WTC11 (cell line): Measurements from ENCODE around the gene SYPL1. TPM values are rescaled to one million over a fixed set of nuclear protein-coding genes. Genes with fewer than 3 reads are reported as not detected.

Experiments used
- ATAC-seq: fragments of 200-7000 bp; cut with Tn5 transposase; 2 replicates; pipeline ENCODE4 v1.10.0; 2021; ENCODE audit warnings: mild to moderate bottlenecking, moderate library complexity
- CTCF ChIA-PET: fragments of 300-600 bp; sonication (Branson Sonifier 250); formaldehyde crosslinking; loops from one replicate; lab custom pipeline; 2021; ENCODE audit warnings: antibody characterized with exemption; lab: Charles Lee
- POLR2A ChIA-PET: fragments of 350-600 bp; sonication (Branson Sonifier 250); formaldehyde crosslinking; loops from one replicate; lab custom pipeline; 2021; ENCODE audit warnings: antibody characterized with exemption; lab: Charles Lee
- DNase-seq: peaks from one replicate; pipeline ENCODE4 v3.0.0; 2021; ENCODE audit warnings: low spot score
- H3K27ac Mint-ChIP-seq: 2 replicates; pipeline ENCODE4 v1.8.0; 2021; ENCODE audit warnings: mixed read lengths
- H3K27me3 Mint-ChIP-seq: 2 replicates; pipeline ENCODE4 v1.8.0; 2021; ENCODE audit warnings: low read depth, mild to moderate bottlenecking, moderate library complexity, mixed read lengths
- H3K36me3 Mint-ChIP-seq: 2 replicates; pipeline ENCODE4 v1.8.0; 2021; ENCODE audit warnings: mixed read lengths
- H3K4me1 Mint-ChIP-seq: 2 replicates; pipeline ENCODE4 v1.8.0; 2022; ENCODE audit warnings: mixed read lengths
- H3K4me3 Mint-ChIP-seq: 2 replicates; pipeline ENCODE4 v1.8.0; 2021; ENCODE audit warnings: mild to moderate bottlenecking, moderate library complexity, mixed read lengths
- H3K9me3 Mint-ChIP-seq: 2 replicates; pipeline ENCODE4 v1.8.0; 2021; ENCODE audit warnings: mixed read lengths
- ATF1 ChIP-seq: sonication (generic); formaldehyde crosslinking; IDR thresholded peaks from 2 replicates; pipeline ENCODE4 v1.8.1; 2023; ENCODE audit warnings: mild to moderate bottlenecking, moderate library complexity, missing genetic modification reagents
- ATF3 ChIP-seq: sonication (generic); formaldehyde crosslinking; conservative IDR thresholded peaks from 2 replicates; pipeline ENCODE4 v1.8.1; 2022; ENCODE audit warnings: mild to moderate bottlenecking, missing genetic modification reagents
- CDX4 ChIP-seq: fragments of 250-450 bp; sonication (Bioruptor Pico); IDR thresholded peaks from 2 replicates; pipeline ENCODE4 v1.9.0; 2021; ENCODE audit warnings: moderate library complexity, mild to moderate bottlenecking, inconsistent platforms, borderline replicate concordance
- ELF4 ChIP-seq: sonication (generic); formaldehyde crosslinking; IDR thresholded peaks from 2 replicates; pipeline ENCODE4 v1.8.1; 2022; ENCODE audit warnings: low read depth, mild to moderate bottlenecking, moderate library complexity, missing genetic modification reagents
- ESRRA ChIP-seq: sonication (generic); formaldehyde crosslinking; IDR thresholded peaks from 2 replicates; pipeline ENCODE4 v1.8.1; 2022; ENCODE audit warnings: mild to moderate bottlenecking, missing genetic modification reagents, borderline replicate concordance
- FOXJ3 ChIP-seq: sonication (generic); formaldehyde crosslinking; IDR thresholded peaks from 2 replicates; pipeline ENCODE4 v1.9.0; 2021; ENCODE audit warnings: missing genetic modification reagents, mild to moderate bottlenecking, borderline replicate concordance
- GABPB1 ChIP-seq: sonication (generic); formaldehyde crosslinking; IDR thresholded peaks from 2 replicates; pipeline ENCODE4 v1.8.1; 2023; ENCODE audit warnings: mild to moderate bottlenecking, missing genetic modification reagents
- IRF2 ChIP-seq: sonication (generic); formaldehyde crosslinking; IDR thresholded peaks from 2 replicates; pipeline ENCODE4 v1.8.0; 2022; ENCODE audit warnings: low read depth, missing genetic modification reagents, borderline replicate concordance
- JAZF1 ChIP-seq: fragments of 250-450 bp; sonication (Bioruptor Pico); IDR thresholded peaks from 2 replicates; pipeline ENCODE4 v1.9.0; 2021; ENCODE audit warnings: moderate library complexity, mild to moderate bottlenecking, inconsistent platforms
- MLX ChIP-seq: sonication (generic); formaldehyde crosslinking; IDR thresholded peaks from 2 replicates; pipeline ENCODE4 v1.8.1; 2023; ENCODE audit warnings: mild to moderate bottlenecking, missing genetic modification reagents, moderate library complexity
- MYBL2 ChIP-seq: sonication (generic); formaldehyde crosslinking; IDR thresholded peaks from 2 replicates; pipeline ENCODE4 v1.8.1; 2023; ENCODE audit warnings: mild to moderate bottlenecking, moderate library complexity, missing genetic modification reagents
- NR1H2 ChIP-seq: sonication (generic); formaldehyde crosslinking; IDR thresholded peaks from 2 replicates; pipeline ENCODE4 v1.9.0; 2021; ENCODE audit warnings: mild to moderate bottlenecking, moderate library complexity, missing genetic modification reagents
- NR3C1 ChIP-seq: sonication (generic); formaldehyde crosslinking; conservative IDR thresholded peaks from 2 replicates; pipeline ENCODE4 v1.8.1; 2023; ENCODE audit warnings: low read depth, mild to moderate bottlenecking, missing genetic modification reagents
- OVOL2 ChIP-seq: fragments of 250-450 bp; sonication (Bioruptor Pico); IDR thresholded peaks from 2 replicates; pipeline ENCODE4 v1.9.0; 2021; ENCODE audit warnings: mild to moderate bottlenecking, borderline replicate concordance
- RORB ChIP-seq: fragments of 250-450 bp; sonication (Bioruptor Pico); IDR thresholded peaks from 2 replicates; pipeline ENCODE4 v1.9.0; 2021; ENCODE audit warnings: mild to moderate bottlenecking
- SMAD3 ChIP-seq: sonication (generic); formaldehyde crosslinking; IDR thresholded peaks from 2 replicates; pipeline ENCODE4 v1.8.0; 2022; ENCODE audit warnings: missing genetic modification reagents, mild to moderate bottlenecking, borderline replicate concordance
- SMAD4 ChIP-seq: sonication (generic); formaldehyde crosslinking; IDR thresholded peaks from 2 replicates; pipeline ENCODE4 v1.8.0; 2022; ENCODE audit warnings: mild to moderate bottlenecking, missing genetic modification reagents
- TEAD1 ChIP-seq: sonication (generic); formaldehyde crosslinking; IDR thresholded peaks from 2 replicates; pipeline ENCODE4 v1.8.0; 2022; ENCODE audit warnings: mild to moderate bottlenecking, missing genetic modification reagents
- TP53 ChIP-seq: sonication (generic); formaldehyde crosslinking; IDR thresholded peaks from 2 replicates; pipeline ENCODE4 v1.8.1; 2023; ENCODE audit warnings: mild to moderate bottlenecking, missing genetic modification reagents
- ZMAT4 ChIP-seq: fragments of 250-450 bp; sonication (Bioruptor Pico); IDR thresholded peaks from 2 replicates; pipeline ENCODE4 v1.9.0; 2021; ENCODE audit warnings: mild to moderate bottlenecking
- ZNF263 ChIP-seq: sonication (generic); formaldehyde crosslinking; IDR thresholded peaks from 2 replicates; pipeline ENCODE4 v1.8.1; 2022; ENCODE audit warnings: low read depth, mild to moderate bottlenecking, moderate library complexity, missing genetic modification reagents
- ZNF396 ChIP-seq: fragments of 250-450 bp; sonication (Bioruptor Pico); IDR thresholded peaks from 2 replicates; pipeline ENCODE4 v1.8.0; 2021; ENCODE audit warnings: mild to moderate bottlenecking, moderate library complexity, borderline replicate concordance
- ZNF416 ChIP-seq: fragments of 250-450 bp; sonication (Bioruptor Pico); IDR thresholded peaks from 2 replicates; pipeline ENCODE4 v1.9.0; 2021; ENCODE audit warnings: mild to moderate bottlenecking, inconsistent platforms
- ZNF425 ChIP-seq: fragments of 250-450 bp; sonication (Bioruptor Pico); conservative IDR thresholded peaks from 2 replicates; pipeline ENCODE4 v1.9.0; 2021; ENCODE audit warnings: mild to moderate bottlenecking
- ZSCAN18 ChIP-seq: fragments of 250-450 bp; sonication (Bioruptor Pico); IDR thresholded peaks from 2 replicates; pipeline ENCODE4 v2.1.2; 2022; ENCODE audit warnings: mild to moderate bottlenecking, moderate library complexity
- total RNA-seq: library from RNA; stranded (reverse); gene quantifications from 3 replicates; pipeline ENCODE4 v1.2.3, GENCODE V29; 2021

SYPL1 gene
- total RNA-seq, 1 experiment from 2014 or later = 54.8 TPM

GRCh38 chr7:106082087-106082854 is 29.8 kb downstream of the SYPL1 start:
- CTCF ChIA-PET = interaction anchor here (0.7 to 0.9 kb wide), 2 partner anchors 40 to 1324 kb away, joined by 3 read pairs; no protein-coding TSS in a partner anchor

GRCh38 chr7:106080300-106080987 is 31.7 kb downstream of the SYPL1 start:
- no peaks in the 10 kb centered on the region for H3K4me1 Mint-ChIP-seq
- H3K27ac Mint-ChIP-seq = no peak overlapping the region
- no peak for DNase-seq
- peaks cover 5% of the 10 kb centered on the region; the same call in 1 of the 2 replicates for H3K9me3 Mint-ChIP-seq
- POLR2A ChIA-PET = interaction anchor here (0.7 kb wide), 1 partner anchor 188 kb away, joined by 6 read pairs; no protein-coding TSS in a partner anchor
- H3K27me3 Mint-ChIP-seq = no peaks in the 10 kb centered on the region
- CTCF ChIA-PET = interaction anchor here (1.4 kb wide), 1 partner anchor 30 kb away, joined by 4 read pairs; no protein-coding TSS in a partner anchor
- H3K4me3 Mint-ChIP-seq = no peak overlapping the region
- no peak; the same call in 1 of the 2 replicates for ATAC-seq
- no peaks in the 10 kb centered on the region for H3K36me3 Mint-ChIP-seq
- TF ChIP-seq JAZF1 (CRISPR knock-in tag) (no peak), MLX (CRISPR knock-in tag) (no peak), SMAD3 (CRISPR knock-in tag) (no peak), ZNF263 (CRISPR knock-in tag) (no peak), FOXJ3 (CRISPR knock-in tag) (no peak), ZMAT4 (CRISPR knock-in tag) (no peak), TP53 (CRISPR knock-in tag) (no peak), SMAD4 (CRISPR knock-in tag) (no peak), GABPB1 (CRISPR knock-in tag) (no peak), CDX4 (CRISPR knock-in tag) (no peak), TEAD1 (CRISPR knock-in tag) (no peak), NR1H2 (no peak), ZNF425 (CRISPR knock-in tag) (no peak), OVOL2 (no peak), ZNF416 (no peak), IRF2 (CRISPR knock-in tag) (no peak), ATF1 (CRISPR knock-in tag) (no peak), ZSCAN18 (CRISPR knock-in tag) (no peak), MYBL2 (CRISPR knock-in tag) (no peak)

More at GRCh38 chr7:106082087-106082854, 29.8 kb downstream of the SYPL1 start:
- no peaks in the 10 kb centered on the region for H3K27me3 Mint-ChIP-seq
- H3K9me3 Mint-ChIP-seq = peaks cover 5% of the 10 kb centered on the region; the same call in 1 of the 2 replicates
- H3K36me3 Mint-ChIP-seq = no peaks in the 10 kb centered on the region
- no peak for ATAC-seq
- no peak overlapping the region for H3K4me3 Mint-ChIP-seq
- TF ChIP-seq ESRRA (no peak), NR3C1 (CRISPR knock-in tag) (no peak), ZNF396 (CRISPR knock-in tag) (no peak), ELF4 (CRISPR knock-in tag) (no peak), RORB (CRISPR knock-in tag) (no peak), ATF3 (CRISPR knock-in tag) (no peak), TEAD1 (CRISPR knock-in tag) (no peak)
- no peaks in the 10 kb centered on the region for H3K4me1 Mint-ChIP-seq
- no peak for DNase-seq
- H3K27ac Mint-ChIP-seq = no peak overlapping the region
- POLR2A ChIA-PET = interaction anchor here (0.6 kb wide), 1 partner anchor 8 kb away, joined by 3 read pairs; no protein-coding TSS in a partner anchor
